Osteoblast (primary cell): Measurements from ENCODE around the gene KRT14. TPM values are rescaled to one million over a fixed set of nuclear protein-coding genes. Genes with fewer than 3 reads are reported as not detected.
A peak's percentile ranks its signal among the peaks of the same experiment; 100 is the strongest.

Experiments
- DNase-seq: peaks from one replicate; pipeline ENCODE4 v3.0.0; 2011; ENCODE audit warnings: low spot score, mixed read lengths; ENCODE audit not compliant: insufficient read length; ENCODE audit errors: missing footprints
- H2AFZ ChIP-seq: 2 replicates; pipeline ENCODE4 v1.6.0; 2011; ENCODE audit warnings: mild to moderate bottlenecking, low read length
- H3K27ac ChIP-seq: 2 replicates; pipeline ENCODE4 v1.5.1; 2011; ENCODE audit warnings: mild to moderate bottlenecking, low read depth, low read length, moderate library complexity
- H3K27me3 ChIP-seq: 2 replicates; pipeline ENCODE4 v1.6.0; 2012; ENCODE audit warnings: mild to moderate bottlenecking, control low read depth, inconsistent platforms, low read length, moderate library complexity; ENCODE audit not compliant: insufficient read depth
- H3K36me3 ChIP-seq: 2 replicates; pipeline ENCODE4 v1.5.1; 2011; ENCODE audit warnings: mild to moderate bottlenecking, low read length, control low read depth, moderate library complexity; ENCODE audit not compliant: insufficient read depth
- H3K4me1 ChIP-seq: 2 replicates; pipeline ENCODE4 v1.5.1; 2011; ENCODE audit warnings: mild to moderate bottlenecking, low read length, control low read depth, moderate library complexity; ENCODE audit not compliant: insufficient read depth
- H3K4me2 ChIP-seq: 2 replicates; pipeline ENCODE4 v1.6.0; 2011; ENCODE audit warnings: mild to moderate bottlenecking, low read length; ENCODE audit not compliant: insufficient read depth
- H3K4me3 ChIP-seq: fragments of 200-600 bp; sonication (generic); 3 replicates; pipeline ENCODE4 v1.5.1; 2012; ENCODE audit warnings: mild to moderate bottlenecking, low read length, inconsistent platforms; ENCODE audit not compliant: insufficient read depth
- H3K79me2 ChIP-seq: 2 replicates; pipeline ENCODE4 v1.6.0; 2012; ENCODE audit warnings: mild to moderate bottlenecking, low read length, control low read depth, inconsistent platforms; ENCODE audit not compliant: insufficient read depth
- H3K9me3 ChIP-seq: 2 replicates; pipeline ENCODE4 v1.5.1; 2011; ENCODE audit warnings: low read depth, low read length, control low read depth
- H4K20me1 ChIP-seq: 2 replicates; pipeline ENCODE4 v1.6.0; 2012; ENCODE audit warnings: mild to moderate bottlenecking, low read length, control low read depth; ENCODE audit not compliant: insufficient read depth
- CTCF ChIP-seq: IDR thresholded peaks from 2 replicates; pipeline ENCODE4 v1.5.1; 2011; ENCODE audit warnings: mild to moderate bottlenecking, low read depth, low read length, moderate library complexity; ENCODE audit errors: extremely low read depth
- total RNA-seq: library from RNA; depleted of rRNA; stranded (reverse); fragments of >200 nt; gene quantifications from 2 replicates; pipeline ENCODE4 v1.2.3, GENCODE V29; 2012

Gene KRT14
- total RNA-seq, 1 donor: 12.3 TPM

GRCh38 chr17:41534899-41535546, 51.7 kb downstream of the KRT14 start:
- Histone ChIP-seq H3K27ac (no peak overlapping the region), H3K27me3 (no peaks in the 10 kb centered on the region), H3K4me3 (no peak overlapping the region), H2AFZ (no peak overlapping the region), H3K4me1 (peaks cover 31% of the 10 kb centered on the region), H3K79me2 (no peaks in the 10 kb centered on the region), H3K9me3 (no peaks in the 10 kb centered on the region), H3K36me3 (no peaks in the 10 kb centered on the region), H3K4me2 (no peak overlapping the region), H4K20me1 (no peaks in the 10 kb centered on the region)
- no peak for TF ChIP-seq CTCF
- peak; percentile 26 for DNase-seq

GRCh38 chr17:41533613-41534012, 53.1 kb downstream of the KRT14 start:
- Histone ChIP-seq H3K4me3 (no peak overlapping the region), H3K36me3 (no peaks in the 10 kb centered on the region), H3K4me2 (no peak overlapping the region), H3K79me2 (no peaks in the 10 kb centered on the region), H3K9me3 (no peaks in the 10 kb centered on the region), H3K27ac (no peak overlapping the region), H4K20me1 (no peaks in the 10 kb centered on the region), H2AFZ (no peak overlapping the region), H3K4me1 (peaks cover 28% of the 10 kb centered on the region), H3K27me3 (no peaks in the 10 kb centered on the region)
- no peak for DNase-seq
- TF ChIP-seq CTCF: no peak

- Histone ChIP-seq H3K36me3 (no peaks in the 10 kb centered on the region), H3K4me3 (no peak overlapping the region), H3K4me1 (peaks cover 24% of the 10 kb centered on the region), H3K4me2 (no peak overlapping the region), H3K27me3 (no peaks in the 10 kb centered on the region), H3K9me3 (no peaks in the 10 kb centered on the region), H3K79me2 (no peaks in the 10 kb centered on the region), H4K20me1 (no peaks in the 10 kb centered on the region), H2AFZ (no peak overlapping the region), H3K27ac (no peak overlapping the region)
- TF ChIP-seq CTCF: no peak
- no peak for DNase-seq
These were observed 53.6 kb downstream of the KRT14 start for GRCh38 chr17:41532947-41533570.

Other genes with a start within 250 kb of the KRT14 start
- not detected in 2 replicates for gene KRT33A, start 236.1 kb downstream of the KRT14 start, total RNA-seq
- 0.29 and 1.1 TPM in 2 replicates for gene KRT33B, start 217.1 kb downstream of the KRT14 start, total RNA-seq
- 9.4 and 11.2 TPM in 2 replicates for gene KRT34, start 204.6 kb downstream of the KRT14 start, total RNA-seq
- gene KRT31, start 189.3 kb downstream of the KRT14 start, total RNA-seq: not detected in 2 replicates
- gene KRT37, start 162.3 kb downstream of the KRT14 start, total RNA-seq: not detected in 2 replicates
- under 0.01 TPM in 2 replicates for gene KRT38, start 145.9 kb downstream of the KRT14 start, total RNA-seq
- not detected in 2 replicates for gene KRT32, start 119.5 kb downstream of the KRT14 start, total RNA-seq
- gene KRT35, start 105.7 kb downstream of the KRT14 start, total RNA-seq: not detected in 2 replicates
- gene KRT36, start 97.0 kb downstream of the KRT14 start, total RNA-seq: 0.36 TPM in 1 of 2 replicates, not detected in the other
- gene KRT13, start 81.3 kb downstream of the KRT14 start, total RNA-seq: not detected in 2 replicates
- 0.59 and 0.72 TPM in 2 replicates for gene KRT15, start 68.0 kb downstream of the KRT14 start, total RNA-seq
- 68.8 and 69.0 TPM in 2 replicates for gene KRT19, start 58.6 kb downstream of the KRT14 start, total RNA-seq
- gene KRT9, start 14.8 kb downstream of the KRT14 start, total RNA-seq: not detected in 2 replicates
- gene KRT16, start 25.9 kb upstream of the KRT14 start, total RNA-seq: 4.3 and 5.6 TPM in 2 replicates
- 4.3 and 4.7 TPM in 2 replicates for gene KRT17, start 37.7 kb upstream of the KRT14 start, total RNA-seq
- gene EIF1, start 102.0 kb upstream of the KRT14 start, total RNA-seq: 94.5 and 101 TPM in 2 replicates
- gene GAST, start 125.4 kb upstream of the KRT14 start, total RNA-seq: not detected in 2 replicates
- gene HAP1, start 147.7 kb upstream of the KRT14 start, total RNA-seq: under 0.01 TPM in 1 of 2 replicates, not detected in the other
- gene JUP, start 199.8 kb upstream of the KRT14 start, total RNA-seq: 18.0 and 24.2 TPM in 2 replicates
- gene P3H4, start 225.1 kb upstream of the KRT14 start, total RNA-seq: 59.7 and 66.6 TPM in 2 replicates
- gene FKBP10, start 226.1 kb upstream of the KRT14 start, total RNA-seq: 387 and 396 TPM in 2 replicates
- gene NT5C3B, start 249.3 kb upstream of the KRT14 start, total RNA-seq: 69.8 and 70.4 TPM in 2 replicates